ENCODE data around the gene ZBTB45. TPM values are rescaled to one million over a fixed set of nuclear protein-coding genes. Genes with fewer than 3 reads are reported as not detected.

ZBTB45 gene
- total and polyA plus RNA-seq, 4 donors, result 3.0 to 15.6 (median 10.1) TPM

DNA sequence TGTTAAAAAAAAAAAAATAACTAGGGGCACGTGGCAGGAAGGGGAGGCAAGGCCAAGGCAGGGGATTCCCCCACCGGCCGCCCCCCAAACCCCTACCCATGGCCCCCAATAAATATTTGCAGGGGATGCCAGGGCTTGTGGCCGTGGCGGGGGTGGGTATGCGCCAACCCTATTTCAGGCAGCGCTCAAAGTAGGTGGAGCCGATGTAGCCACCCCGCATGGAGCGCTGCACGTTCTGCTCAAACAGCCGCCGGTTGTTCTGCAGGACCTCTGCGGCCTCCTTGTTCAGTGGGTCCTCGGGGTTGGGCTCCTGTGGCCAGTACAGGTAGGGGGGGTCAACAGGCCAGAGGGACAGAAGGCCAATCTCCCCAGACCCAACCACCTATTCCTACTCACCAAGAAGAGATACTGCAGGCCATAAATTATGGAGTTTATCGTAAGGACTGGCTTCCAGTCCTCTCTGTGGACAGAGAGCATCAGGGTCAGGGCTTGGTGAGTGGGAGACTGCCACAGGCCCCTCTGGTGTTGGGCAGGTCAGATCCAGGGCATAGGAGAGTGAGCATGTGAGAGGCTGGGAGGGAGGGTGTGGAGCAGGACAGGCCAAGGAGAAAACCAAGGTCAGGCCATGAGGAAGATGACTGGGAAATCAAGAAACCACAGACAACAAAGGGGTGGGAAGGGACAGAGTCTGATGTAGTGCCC, 36.5 kb upstream of the ZBTB45 start:
- no peaks in the 10 kb centered on the region for H3K4me1 ChIP-seq (ENCODE audit: control insufficient read depth in 1 of 2, insufficient read depth in 2 of 2, low read length in 2 of 2)
- H3K27me3 ChIP-seq (ENCODE audit: control insufficient read depth in 1 of 2, insufficient read depth in 2 of 2, low read length in 1 of 2), result no peaks in the 10 kb centered on the region
- peak; percentile 51 to 75 for DNase-seq
- no peaks in the 10 kb centered on the region for H3K9me3 ChIP-seq (ENCODE audit: control insufficient read depth, low read length)
- H3K36me3 ChIP-seq (ENCODE audit: control insufficient read depth in 1 of 2, insufficient read depth in 2 of 2, low read length in 1 of 2), result no peaks in the 10 kb centered on the region
- intact Hi-C loops (cut with DNase I), result no loop called here
- 84 to 86% methylated on average over 16 of the region's 16 CpGs for WGBS, 2 donors
- H3K27ac ChIP-seq (ENCODE audit: low read depth in 1 of 2, low read length in 2 of 2), result no peak overlapping the region
- no peak overlapping the region for H3K4me3 ChIP-seq (ENCODE audit: low read length in 2 of 2)
- no peak for ATAC-seq (ENCODE audit: low FRiP score)

DNA sequence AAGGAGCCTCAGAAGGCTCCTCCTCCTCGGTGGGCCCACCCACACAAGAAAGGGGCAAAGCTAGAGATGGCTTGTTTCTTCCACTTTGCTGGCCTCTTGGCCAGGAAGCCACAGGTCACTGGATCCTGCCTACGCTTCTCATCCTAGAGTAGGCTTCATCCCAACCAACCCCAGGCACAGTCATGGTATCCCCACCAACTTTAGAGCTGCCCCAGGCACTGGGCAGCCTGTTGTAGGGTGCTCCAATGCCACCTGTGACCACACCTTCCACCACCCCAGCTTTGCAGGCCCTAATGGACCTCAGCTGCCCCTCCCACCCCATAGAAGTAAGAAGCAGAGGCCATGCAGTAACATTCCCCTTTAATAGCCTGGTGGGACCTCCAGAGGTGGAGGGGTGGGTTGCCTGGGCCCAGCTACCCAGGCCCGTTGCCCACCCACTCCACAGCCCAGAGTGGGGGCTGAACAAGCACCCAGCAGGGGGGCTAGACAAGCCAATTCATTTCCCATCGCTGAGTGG, 35.8 kb upstream of the ZBTB45 start:
- ATAC-seq (ENCODE audit: low FRiP score), result no peak
- H3K27ac ChIP-seq (ENCODE audit: low read depth in 1 of 2, low read length in 2 of 2), result peak overlapping the region in 1 of 2 donors; percentile 76
- intact Hi-C loops (cut with DNase I), result no loop called here
- peak; percentile 50 to 54 for DNase-seq
- no peaks in the 10 kb centered on the region for H3K4me1 ChIP-seq (ENCODE audit: control insufficient read depth in 1 of 2, insufficient read depth in 2 of 2, low read length in 2 of 2)
- no peaks in the 10 kb centered on the region for H3K27me3 ChIP-seq (ENCODE audit: control insufficient read depth in 1 of 2, insufficient read depth in 2 of 2, low read length in 1 of 2)
- no peaks in the 10 kb centered on the region for H3K9me3 ChIP-seq (ENCODE audit: control insufficient read depth, low read length)
- WGBS, 2 donors, result 40 to 42% methylated on average over 4 of the region's 4 CpGs
- H3K36me3 ChIP-seq (ENCODE audit: control insufficient read depth in 1 of 2, insufficient read depth in 2 of 2, low read length in 1 of 2), result peaks cover 0 to 3% of the 10 kb centered on the region in 2 donors
- H3K4me3 ChIP-seq (ENCODE audit: low read length in 2 of 2), result no peak overlapping the region

DNA sequence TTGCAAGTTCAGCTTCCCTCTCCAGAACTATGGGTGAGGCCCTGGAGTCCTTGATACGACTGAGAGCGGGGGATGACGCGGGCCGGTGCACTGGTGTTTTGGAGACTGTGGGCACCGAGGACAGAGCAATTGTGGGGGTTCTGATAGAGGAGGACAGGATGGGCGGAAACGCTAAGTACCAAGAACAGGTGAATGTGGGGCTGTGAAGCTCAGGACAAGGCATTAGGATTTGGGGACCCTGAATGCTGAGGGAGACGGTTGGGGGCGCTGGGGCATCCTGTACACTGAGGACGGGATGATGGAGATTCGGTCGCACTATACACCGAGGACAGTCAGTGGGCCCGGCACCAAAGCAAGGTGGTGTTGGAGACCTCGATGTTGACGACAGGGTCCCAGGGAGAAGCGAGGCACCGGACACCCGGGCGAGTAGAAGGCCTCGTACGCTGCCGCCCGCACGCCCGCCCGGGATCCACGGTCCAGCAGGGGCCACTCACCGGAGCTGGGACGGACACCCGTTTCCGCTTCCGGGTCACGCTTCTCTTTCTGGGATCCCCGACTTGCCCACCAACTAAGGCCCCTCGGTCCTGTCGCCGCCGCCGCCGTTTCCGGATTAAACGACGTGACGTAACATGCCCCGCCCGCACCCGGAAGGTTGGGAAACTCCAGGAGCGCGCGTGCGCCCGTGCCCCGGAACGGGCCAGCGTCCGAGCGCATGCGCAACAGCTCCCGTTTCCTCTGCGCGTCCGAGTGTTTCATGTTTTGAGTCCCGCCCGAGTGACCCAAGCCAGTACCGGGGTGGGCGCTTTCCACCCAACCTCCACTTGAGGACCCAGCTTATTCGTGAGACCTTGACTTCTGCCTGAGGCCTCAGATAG, 35.1 kb upstream of the ZBTB45 start, which contains the start of gene CHMP2A:
CHMP2A (minus strand) TSS at position 612 of the 875 bp plus-strand sequence. CDS start 893 bp downstream, outside the sequence.
- H3K27me3 ChIP-seq (ENCODE audit: control insufficient read depth in 1 of 2, insufficient read depth in 2 of 2, low read length in 1 of 2), result no peaks in the 10 kb centered on the region
- DNase-seq (peak; percentile 99 to 100), ATAC-seq (ENCODE audit: low FRiP score) (peak; percentile 84)
- no peaks in the 10 kb centered on the region for H3K9me3 ChIP-seq (ENCODE audit: control insufficient read depth, low read length)
- 0% methylated on average over 49 to 69 of the region's 69 CpGs for WGBS, 2 donors
- peak within 1 kb of the TSS; percentile 39 to 57 for H3K4me3 ChIP-seq (ENCODE audit: low read length in 2 of 2)
- intact Hi-C loops (cut with DNase I), result no loop called here
- H3K27ac ChIP-seq (ENCODE audit: low read depth in 1 of 2, low read length in 2 of 2), result peak within 1 kb of the TSS in 1 of 2 donors; percentile 91
- peaks cover 0 to 7% of the 10 kb centered on the region in 2 donors for H3K36me3 ChIP-seq (ENCODE audit: control insufficient read depth in 1 of 2, insufficient read depth in 2 of 2, low read length in 1 of 2)
- no peaks in the 10 kb centered on the region for H3K4me1 ChIP-seq (ENCODE audit: control insufficient read depth in 1 of 2, insufficient read depth in 2 of 2, low read length in 2 of 2)

DNA sequence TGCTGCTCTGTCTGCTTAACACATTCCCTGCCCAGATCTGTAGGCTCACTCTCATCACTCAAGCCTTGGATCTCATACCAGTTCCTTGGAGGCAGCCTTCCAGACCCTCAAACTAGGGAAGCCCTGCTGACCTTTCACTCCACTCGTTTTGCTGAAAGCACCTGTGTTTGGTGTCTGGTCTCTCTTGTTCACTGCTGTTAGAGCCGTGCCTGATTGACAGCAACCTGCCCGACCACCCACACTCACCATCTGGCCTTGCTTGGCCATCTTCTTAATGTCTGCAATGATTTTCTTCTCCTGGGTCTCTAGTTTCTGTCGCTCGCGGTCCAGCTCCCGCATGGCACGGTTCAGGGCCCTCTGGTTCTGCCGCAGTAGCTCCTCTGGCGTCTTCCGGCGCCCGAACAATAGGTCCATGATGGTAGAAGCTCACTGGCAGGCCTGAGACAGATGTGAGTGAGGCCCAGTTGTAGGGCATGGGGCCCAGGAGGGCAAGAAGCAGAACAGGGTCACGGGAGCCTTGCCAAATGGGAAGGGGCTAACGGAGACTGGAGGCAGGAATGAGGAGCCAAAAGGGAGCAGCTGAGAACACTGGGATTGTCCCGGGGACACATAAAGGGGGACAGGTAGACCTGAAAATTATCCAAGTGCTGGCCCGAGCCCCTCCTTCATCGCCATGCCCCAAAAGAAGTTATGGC, 34.3 kb upstream of the ZBTB45 start:
- intact Hi-C loops (cut with DNase I), result no loop called here
- H3K9me3 ChIP-seq (ENCODE audit: control insufficient read depth, low read length), result no peaks in the 10 kb centered on the region
- DNase-seq (peak; percentile 51 to 70), ATAC-seq (ENCODE audit: low FRiP score) (no peak)
- H3K27ac ChIP-seq (ENCODE audit: low read depth in 1 of 2, low read length in 2 of 2), result peak overlapping the region in 1 of 2 donors; percentile 91
- WGBS, 2 donors, result 26 to 27% methylated on average over 18 of the region's 18 CpGs
- peak overlapping the region; percentile 39 to 57 for H3K4me3 ChIP-seq (ENCODE audit: low read length in 2 of 2)
- H3K36me3 ChIP-seq (ENCODE audit: control insufficient read depth in 1 of 2, insufficient read depth in 2 of 2, low read length in 1 of 2), result peaks cover 3 to 9% of the 10 kb centered on the region in 2 donors
- no peaks in the 10 kb centered on the region for H3K27me3 ChIP-seq (ENCODE audit: control insufficient read depth in 1 of 2, insufficient read depth in 2 of 2, low read length in 1 of 2)
- H3K4me1 ChIP-seq (ENCODE audit: control insufficient read depth in 1 of 2, insufficient read depth in 2 of 2, low read length in 2 of 2), result no peaks in the 10 kb centered on the region

DNA sequence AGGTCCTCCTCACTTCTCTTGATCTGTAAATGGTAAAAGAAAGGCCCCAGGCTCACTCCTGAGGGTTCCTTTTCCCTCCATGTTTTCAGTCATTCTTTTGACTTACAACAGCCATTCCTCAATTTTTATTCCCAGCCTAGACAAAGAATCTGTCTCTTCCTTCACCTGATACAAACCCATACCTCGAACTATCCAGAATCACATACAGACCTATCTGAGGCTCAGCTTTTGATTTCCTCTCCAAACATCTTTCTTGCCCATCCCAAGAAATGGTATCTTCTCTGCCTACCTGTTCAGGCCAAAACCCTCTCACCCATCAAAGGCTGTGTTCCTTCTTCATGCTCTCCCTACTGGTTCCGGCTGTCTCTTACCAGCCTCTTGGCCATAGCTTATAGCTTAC, 33.0 kb upstream of the ZBTB45 start:
- intact Hi-C loops (cut with DNase I), result no loop called here
- Histone ChIP-seq H3K27me3 (ENCODE audit: control insufficient read depth in 1 of 2, insufficient read depth in 2 of 2, low read length in 1 of 2) (no peaks in the 10 kb centered on the region), H3K9me3 (ENCODE audit: control insufficient read depth, low read length) (no peaks in the 10 kb centered on the region), H3K27ac (ENCODE audit: low read depth in 1 of 2, low read length in 2 of 2) (no peak overlapping the region), H3K4me1 (ENCODE audit: control insufficient read depth in 1 of 2, insufficient read depth in 2 of 2, low read length in 2 of 2) (no peaks in the 10 kb centered on the region), H3K4me3 (ENCODE audit: low read length in 2 of 2) (no peak overlapping the region), H3K36me3 (ENCODE audit: control insufficient read depth in 1 of 2, insufficient read depth in 2 of 2, low read length in 1 of 2) (peaks cover 3 to 17% of the 10 kb centered on the region in 2 donors)
- ATAC-seq (ENCODE audit: low FRiP score) (no peak), DNase-seq (no peak)
- 89 to 92% methylated on average over 2 of the region's 2 CpGs for WGBS, 2 donors

DNA sequence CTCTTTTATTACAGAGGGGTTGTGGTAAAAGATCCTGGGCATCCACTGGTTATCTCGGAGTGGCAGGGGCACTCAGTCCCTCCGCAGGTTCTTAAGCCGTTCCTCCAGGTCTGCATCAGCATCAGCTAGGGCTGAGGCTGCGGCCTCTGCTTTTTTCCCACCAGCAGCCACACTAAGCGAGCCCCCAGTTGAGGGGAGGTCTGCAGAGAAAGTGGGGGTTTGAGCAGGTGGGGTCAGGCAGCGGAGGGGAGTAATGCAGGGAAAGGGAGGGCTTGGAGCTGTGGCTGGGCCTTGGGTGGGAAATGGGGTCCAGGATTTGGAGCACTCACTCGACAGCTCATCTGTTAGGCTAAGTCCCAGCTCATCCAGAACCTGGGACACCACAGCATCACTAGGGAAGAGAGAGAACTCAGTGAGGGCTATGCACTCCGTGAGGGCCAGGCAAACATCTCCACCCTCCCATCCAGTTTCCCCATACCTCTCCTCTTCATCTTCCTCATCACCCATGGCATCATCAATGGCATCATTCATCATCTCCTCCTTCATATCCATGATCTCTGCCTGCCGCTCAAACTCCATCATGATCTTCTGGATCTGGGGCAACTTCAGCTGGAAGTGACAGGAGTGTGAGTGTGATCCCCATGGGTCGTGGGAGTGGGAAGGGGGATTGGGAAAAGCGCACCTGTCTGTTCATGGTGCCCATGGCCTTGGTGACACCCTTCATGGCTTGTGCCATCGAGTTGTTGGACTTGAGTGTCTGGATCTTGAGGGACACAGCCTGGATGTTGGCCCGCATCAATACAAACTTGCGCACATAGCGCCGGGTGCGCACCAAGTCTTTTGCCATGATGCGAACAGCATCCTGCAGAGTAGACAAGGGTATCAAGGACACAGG, 32.2 kb upstream of the ZBTB45 start:
- no peak overlapping the region for H3K4me3 ChIP-seq (ENCODE audit: low read length in 2 of 2)
- no peak overlapping the region for H3K27ac ChIP-seq (ENCODE audit: low read depth in 1 of 2, low read length in 2 of 2)
- 90 to 93% methylated on average over 18 of the region's 18 CpGs for WGBS, 2 donors
- ATAC-seq (ENCODE audit: low FRiP score), result no peak
- H3K4me1 ChIP-seq (ENCODE audit: control insufficient read depth in 1 of 2, insufficient read depth in 2 of 2, low read length in 2 of 2), result no peaks in the 10 kb centered on the region
- DNase-seq, result peak; percentile 29 to 57
- no peaks in the 10 kb centered on the region for H3K27me3 ChIP-seq (ENCODE audit: control insufficient read depth in 1 of 2, insufficient read depth in 2 of 2, low read length in 1 of 2)
- H3K9me3 ChIP-seq (ENCODE audit: control insufficient read depth, low read length), result no peaks in the 10 kb centered on the region
- intact Hi-C loops (cut with DNase I), result no loop called here
- H3K36me3 ChIP-seq (ENCODE audit: control insufficient read depth in 1 of 2, insufficient read depth in 2 of 2, low read length in 1 of 2), result peaks cover 3 to 19% of the 10 kb centered on the region in 2 donors

DNA sequence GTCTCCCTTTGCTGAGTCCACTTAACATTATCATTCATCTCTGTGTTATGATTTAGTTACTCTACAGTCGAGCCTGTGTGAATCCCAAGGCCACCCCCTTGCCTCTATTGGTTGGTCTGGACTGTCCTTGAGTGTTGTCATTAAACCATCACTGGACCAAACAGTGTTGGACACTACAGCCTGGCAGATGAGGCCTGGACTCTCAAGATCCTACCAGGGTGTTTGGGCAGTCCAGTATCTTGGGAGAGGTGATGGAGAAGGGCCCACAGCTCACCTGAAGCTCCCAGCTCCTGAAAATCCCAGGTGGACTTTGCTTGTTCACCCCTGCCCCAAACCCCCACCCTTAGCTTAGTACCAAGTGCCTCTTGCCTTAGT, 31.5 kb upstream of the ZBTB45 start:
- H3K36me3 ChIP-seq (ENCODE audit: control insufficient read depth in 1 of 2, insufficient read depth in 2 of 2, low read length in 1 of 2), result peaks cover 3 to 19% of the 10 kb centered on the region in 2 donors
- H3K27ac ChIP-seq (ENCODE audit: low read depth in 1 of 2, low read length in 2 of 2), result no peak overlapping the region
- WGBS, 2 donors, result 24 to 42% methylated on average over 1 of the region's 1 CpG
- H3K27me3 ChIP-seq (ENCODE audit: control insufficient read depth in 1 of 2, insufficient read depth in 2 of 2, low read length in 1 of 2), result no peaks in the 10 kb centered on the region
- no peak for DNase-seq
- H3K9me3 ChIP-seq (ENCODE audit: control insufficient read depth, low read length), result no peaks in the 10 kb centered on the region
- intact Hi-C loops (cut with DNase I), result no loop called here
- no peaks in the 10 kb centered on the region for H3K4me1 ChIP-seq (ENCODE audit: control insufficient read depth in 1 of 2, insufficient read depth in 2 of 2, low read length in 2 of 2)
- no peak overlapping the region for H3K4me3 ChIP-seq (ENCODE audit: low read length in 2 of 2)
- no peak for ATAC-seq (ENCODE audit: low FRiP score)
